GM12874 (cell line): Measurements from ENCODE around the gene VGLL4.

Experiments
- CTCF ChIP-seq: IDR thresholded peaks from 2 replicates; pipeline ENCODE4 v1.5.1; 2011; ENCODE audit warnings: low read depth, mild to moderate bottlenecking, control low read depth, low read length, moderate library complexity; ENCODE audit not compliant: insufficient read depth

The VGLL4 gene

DNA sequence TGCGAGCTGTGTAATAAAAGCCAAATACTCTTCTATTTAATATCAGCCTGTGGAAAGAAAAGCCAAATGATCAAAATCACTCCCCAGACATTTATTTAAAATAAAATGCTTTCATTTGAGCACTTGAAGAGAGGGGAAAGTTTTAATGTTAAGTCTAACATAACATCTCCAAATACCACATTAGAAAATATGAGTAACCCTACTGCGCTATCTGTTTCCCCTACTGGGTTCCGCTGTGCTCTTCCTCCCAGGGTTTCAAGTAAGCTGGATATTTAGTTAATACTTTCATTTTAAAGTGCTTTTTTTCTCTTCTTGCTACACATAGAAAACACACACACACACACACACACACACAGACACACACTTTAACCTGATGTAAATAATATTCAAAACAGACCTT, 6.7 kb upstream of the VGLL4 start:
- no peak for TF ChIP-seq CTCF

GRCh38 chr3:11648735-11649134, 5.0 kb upstream of the VGLL4 start:
- no peak for TF ChIP-seq CTCF

GRCh38 chr3:11643201-11643603, 513 bp downstream of the VGLL4 start:
- TF ChIP-seq CTCF, result no peak

GRCh38 chr3:11642431-11643191, 1.1 kb downstream of the VGLL4 start:
- TF ChIP-seq CTCF, result no peak

DNA sequence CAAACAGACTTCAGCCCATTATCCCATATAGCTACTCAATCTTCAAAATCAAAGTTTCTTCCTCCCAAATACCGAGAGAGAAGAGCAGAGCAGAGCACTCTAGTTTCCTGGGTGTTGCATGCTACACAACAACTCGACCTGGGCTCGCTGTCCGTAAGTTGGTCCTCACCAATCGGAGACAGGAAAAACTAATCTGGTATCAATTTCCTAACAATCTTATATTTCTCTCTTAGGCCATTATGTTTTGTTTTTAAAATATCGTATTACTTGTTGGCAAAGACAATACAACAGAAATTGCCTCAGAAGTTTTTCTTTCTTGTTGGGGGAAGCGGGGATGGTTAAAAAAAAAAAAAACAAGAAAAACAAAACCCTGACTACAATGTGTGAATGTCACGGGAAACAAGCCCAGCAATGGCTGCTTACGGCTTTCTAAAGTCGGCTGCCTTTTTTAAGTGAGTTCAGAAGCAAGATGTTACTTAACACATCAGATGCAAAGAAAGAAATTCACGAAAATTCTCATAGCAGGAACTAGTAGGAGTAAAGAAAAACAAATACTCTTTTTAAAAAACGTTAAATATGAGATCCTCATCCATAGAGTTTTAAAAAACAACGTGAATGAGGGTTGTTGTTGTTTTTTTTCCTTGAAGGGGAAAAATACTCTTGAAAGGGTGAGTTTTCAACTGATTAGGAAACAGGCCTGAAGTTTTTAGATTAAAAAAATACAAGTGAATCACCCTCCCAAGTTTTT, 1.9 kb downstream of the VGLL4 start:
- no peak for TF ChIP-seq CTCF

DNA sequence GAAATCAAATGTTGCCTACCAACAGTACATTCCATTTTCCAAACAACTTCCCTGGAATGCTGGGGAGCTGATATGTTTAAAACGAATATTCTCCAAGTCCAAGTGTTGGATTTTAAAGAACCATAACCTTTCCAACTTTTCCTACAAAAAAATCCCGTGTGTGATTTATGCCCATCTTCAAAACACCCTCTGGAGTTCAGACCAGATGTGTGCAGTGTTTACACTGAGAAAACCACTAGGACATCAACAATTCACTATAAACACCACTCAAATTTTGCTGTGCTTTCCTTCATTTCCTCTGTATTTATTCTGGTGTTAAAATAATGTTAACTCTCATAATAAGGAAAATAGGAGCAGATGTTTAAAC, 2.4 kb downstream of the VGLL4 start:
- TF ChIP-seq CTCF, result no peak

- no peak for TF ChIP-seq CTCF
Observed at GRCh38 chr3:11640009-11640673, 3.6 kb downstream of the VGLL4 start.
